ENCODE data around the gene FMO3. TPM values are rescaled to one million over a fixed set of nuclear protein-coding genes. Genes with fewer than 3 reads are reported as not detected.

The FMO3 gene
- total and polyA plus RNA-seq, 2 donors (not counting 3 experiments of a cell fraction or from before 2014, with no cell fraction given) = not detected

DNA sequence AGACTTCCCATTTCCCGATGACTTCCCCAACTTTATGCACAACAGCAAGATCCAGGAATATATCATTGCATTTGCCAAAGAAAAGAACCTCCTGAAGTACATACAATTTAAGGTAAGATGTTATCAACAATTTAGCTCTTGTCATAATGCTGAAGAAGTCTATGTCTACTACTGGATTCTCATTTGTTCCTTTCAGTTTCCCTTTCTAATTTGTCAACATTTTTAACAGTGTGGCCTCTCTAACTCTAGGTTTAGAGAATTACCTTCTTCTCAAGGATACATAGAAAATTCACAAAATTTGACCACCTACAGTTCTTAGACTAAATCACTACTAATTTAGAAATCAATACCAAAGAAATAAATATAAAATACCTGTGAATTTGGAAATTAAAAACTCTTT lies 13.2 kb downstream of the FMO3 start:
- no peaks in the 10 kb centered on the region for H3K9me3 ChIP-seq (replicated peaks; ENCODE audit: control insufficient read depth, insufficient read depth, low read length)
- H3K79me2 ChIP-seq (ENCODE audit: control insufficient read depth, insufficient read depth, low read length) = no peaks in the 10 kb centered on the region
- intact Hi-C loops (cut with micrococcal nuclease) (no loop called here), dilution Hi-C loops (cut with MboI; ENCODE audit: extremely low pct_ligation_motif_present, low sequenced_read_pairs) (no loop called here)
- no peaks in the 10 kb centered on the region for H3K27me3 ChIP-seq (ENCODE audit: control insufficient read depth in 2 of 2, insufficient read depth in 2 of 2, low read length in 2 of 2)
- no peak overlapping the region for H2AFZ ChIP-seq (ENCODE audit: low read depth, low read length)
- no peak overlapping the region for H3K9ac ChIP-seq (replicated peaks; ENCODE audit: extremely low read depth, insufficient read depth, low read length)
- BruUV-seq (replicated peaks) = no TSS peak
- FAIRE-seq = no peak
- H3K4me1 ChIP-seq (ENCODE audit: control insufficient read depth, extremely low read depth, insufficient read depth, low read length) = no peaks in the 10 kb centered on the region
- no peak overlapping the region for H3K4me3 ChIP-seq (replicated peaks in 1 of 3; ENCODE audit: insufficient read depth in 1 of 3, low read depth in 1 of 3, low read length in 3 of 3)
- H3K36me3 ChIP-seq (ENCODE audit: control insufficient read depth in 2 of 2, extremely low read depth in 1 of 2, insufficient read depth in 2 of 2, low read length in 2 of 2) = no peaks in the 10 kb centered on the region
- H3K9me1 ChIP-seq (replicated peaks; ENCODE audit: control insufficient read depth, extremely low read depth, insufficient read depth, low read length) = no peaks in the 10 kb centered on the region
- TF ChIP-seq FOS (IDR thresholded peaks at IDR 0.05; ENCODE audit: borderline replicate concordance, insufficient read depth, low read length) = no peak
- TF ChIP-seq EZH2 (IDR thresholded peaks at IDR 0.05; ENCODE audit: borderline replicate concordance, low read depth, low read length, severe bottlenecking) = no peak
- no peak for TF ChIP-seq POLR2A (IDR thresholded peaks at IDR 0.05; ENCODE audit: low read depth, low read length)
- TF ChIP-seq POLR2AphosphoS5 (IDR thresholded peaks at IDR 0.05; ENCODE audit: insufficient read depth, low read depth, low read length) = no peak
- TF ChIP-seq, protein P1, sequence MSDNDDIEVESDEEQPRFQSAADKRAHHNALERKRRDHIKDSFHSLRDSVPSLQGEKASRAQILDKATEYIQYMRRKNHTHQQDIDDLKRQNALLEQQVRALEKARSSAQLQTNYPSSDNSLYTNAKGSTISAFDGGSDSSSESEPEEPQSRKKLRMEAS (IDR thresholded peaks at IDR 0.05; ENCODE audit: insufficient read depth, insufficient read length) = no peak
- no peak for TF ChIP-seq MYC (IDR thresholded peaks at IDR 0.05; ENCODE audit: low read depth, low read length)
- TF ChIP-seq, protein P2, sequence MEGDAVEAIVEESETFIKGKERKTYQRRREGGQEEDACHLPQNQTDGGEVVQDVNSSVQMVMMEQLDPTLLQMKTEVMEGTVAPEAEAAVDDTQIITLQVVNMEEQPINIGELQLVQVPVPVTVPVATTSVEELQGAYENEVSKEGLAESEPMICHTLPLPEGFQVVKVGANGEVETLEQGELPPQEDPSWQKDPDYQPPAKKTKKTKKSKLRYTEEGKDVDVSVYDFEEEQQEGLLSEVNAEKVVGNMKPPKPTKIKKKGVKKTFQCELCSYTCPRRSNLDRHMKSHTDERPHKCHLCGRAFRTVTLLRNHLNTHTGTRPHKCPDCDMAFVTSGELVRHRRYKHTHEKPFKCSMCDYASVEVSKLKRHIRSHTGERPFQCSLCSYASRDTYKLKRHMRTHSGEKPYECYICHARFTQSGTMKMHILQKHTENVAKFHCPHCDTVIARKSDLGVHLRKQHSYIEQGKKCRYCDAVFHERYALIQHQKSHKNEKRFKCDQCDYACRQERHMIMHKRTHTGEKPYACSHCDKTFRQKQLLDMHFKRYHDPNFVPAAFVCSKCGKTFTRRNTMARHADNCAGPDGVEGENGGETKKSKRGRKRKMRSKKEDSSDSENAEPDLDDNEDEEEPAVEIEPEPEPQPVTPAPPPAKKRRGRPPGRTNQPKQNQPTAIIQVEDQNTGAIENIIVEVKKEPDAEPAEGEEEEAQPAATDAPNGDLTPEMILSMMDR (IDR thresholded peaks at IDR 0.05; ENCODE audit: extremely low read depth in 1 of 2, insufficient read depth in 1 of 2, low read depth in 1 of 2, low read length in 2 of 2) = no peak
- TF ChIP-seq GATA2 (IDR thresholded peaks at IDR 0.05; ENCODE audit: insufficient read depth, insufficient read length, low read depth, low read length) = no peak
- no peak for TF ChIP-seq JUN (IDR thresholded peaks at IDR 0.05; ENCODE audit: borderline replicate concordance, insufficient read depth, insufficient read length, low read depth)
- no peak for DNase-seq (ENCODE audit: low read depth, low spot score)
- no peak overlapping the region for H3K4me2 ChIP-seq (ENCODE audit: insufficient read depth, low read length)
- ChIA-PET POLR2A (no interaction called here), CTCF (no interaction called here)
- H4K20me1 ChIP-seq (replicated peaks; ENCODE audit: control insufficient read depth, extremely low read depth, insufficient read depth, low read length) = no peaks in the 10 kb centered on the region
- no peak overlapping the region for H3K27ac ChIP-seq (ENCODE audit: insufficient read depth, low read depth, low read length)
